ENCODE results near the gene NTNG2. TPM values are rescaled to one million over a fixed set of nuclear protein-coding genes. Genes with fewer than 3 reads are reported as not detected.

NTNG2 gene
- total RNA-seq, 1 donor from 2014 or later, result 2.4 TPM

DNA sequence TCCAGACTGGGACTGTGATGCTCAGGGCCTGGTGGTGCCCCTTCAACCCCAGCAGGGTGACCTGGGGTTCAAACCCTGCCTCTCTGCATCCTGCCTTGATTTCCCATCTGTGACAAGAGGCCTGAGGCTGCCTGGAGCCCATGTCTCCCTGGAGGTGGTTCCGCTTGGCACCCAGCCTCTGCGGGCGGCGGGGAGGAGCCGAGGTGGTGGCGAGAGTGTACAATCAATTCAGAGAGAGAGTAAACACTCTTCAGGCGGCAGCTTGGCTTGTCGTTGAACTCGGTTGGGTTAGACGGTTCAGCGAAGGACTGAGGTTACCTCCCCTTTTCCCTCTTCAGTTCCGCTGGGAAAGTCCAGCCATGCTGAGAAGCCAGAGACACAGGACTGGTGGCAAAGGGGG is 39.3 kb downstream of the NTNG2 start:
- H3K27ac Mint-ChIP-seq, result no peak overlapping the region
- H3K9me3 Mint-ChIP-seq (ENCODE audit: low read depth), result peaks cover 8% of the 10 kb centered on the region

GRCh38 chr9:132201780-132202703 is 40.2 kb downstream of the NTNG2 start:
- peaks cover 8% of the 10 kb centered on the region for H3K9me3 Mint-ChIP-seq (ENCODE audit: low read depth)
- H3K27me3 Mint-ChIP-seq, result peaks cover 23% of the 10 kb centered on the region

More for the DNA sequence above, 39.3 kb downstream of the NTNG2 start:
- no peaks in the 10 kb centered on the region for H3K36me3 Mint-ChIP-seq (ENCODE audit: insufficient read depth)
- no peak for DNase-seq (ENCODE audit: low spot score, unreplicated experiment)
- peaks cover 23% of the 10 kb centered on the region for H3K27me3 Mint-ChIP-seq
- H3K4me3 Mint-ChIP-seq (ENCODE audit: low read depth), result no peak overlapping the region
- TF ChIP-seq, protein P1, sequence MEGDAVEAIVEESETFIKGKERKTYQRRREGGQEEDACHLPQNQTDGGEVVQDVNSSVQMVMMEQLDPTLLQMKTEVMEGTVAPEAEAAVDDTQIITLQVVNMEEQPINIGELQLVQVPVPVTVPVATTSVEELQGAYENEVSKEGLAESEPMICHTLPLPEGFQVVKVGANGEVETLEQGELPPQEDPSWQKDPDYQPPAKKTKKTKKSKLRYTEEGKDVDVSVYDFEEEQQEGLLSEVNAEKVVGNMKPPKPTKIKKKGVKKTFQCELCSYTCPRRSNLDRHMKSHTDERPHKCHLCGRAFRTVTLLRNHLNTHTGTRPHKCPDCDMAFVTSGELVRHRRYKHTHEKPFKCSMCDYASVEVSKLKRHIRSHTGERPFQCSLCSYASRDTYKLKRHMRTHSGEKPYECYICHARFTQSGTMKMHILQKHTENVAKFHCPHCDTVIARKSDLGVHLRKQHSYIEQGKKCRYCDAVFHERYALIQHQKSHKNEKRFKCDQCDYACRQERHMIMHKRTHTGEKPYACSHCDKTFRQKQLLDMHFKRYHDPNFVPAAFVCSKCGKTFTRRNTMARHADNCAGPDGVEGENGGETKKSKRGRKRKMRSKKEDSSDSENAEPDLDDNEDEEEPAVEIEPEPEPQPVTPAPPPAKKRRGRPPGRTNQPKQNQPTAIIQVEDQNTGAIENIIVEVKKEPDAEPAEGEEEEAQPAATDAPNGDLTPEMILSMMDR (IDR thresholded peaks at IDR 0.05; ENCODE audit: unreplicated experiment), result no peak
- H3K4me1 Mint-ChIP-seq (ENCODE audit: low read depth), result no peaks in the 10 kb centered on the region

GRCh38 chr9:132204883-132205282 is 43.0 kb downstream of the NTNG2 start:
- DNase-seq (ENCODE audit: low spot score, unreplicated experiment), result no peak
- Mint-ChIP-seq H3K4me1 (ENCODE audit: low read depth) (no peaks in the 10 kb centered on the region), H3K27me3 (peaks cover 28% of the 10 kb centered on the region), H3K27ac (no peak overlapping the region), H3K4me3 (ENCODE audit: low read depth) (no peak overlapping the region), H3K36me3 (ENCODE audit: insufficient read depth) (no peaks in the 10 kb centered on the region), H3K9me3 (ENCODE audit: low read depth) (peaks cover 8% of the 10 kb centered on the region)
- TF ChIP-seq, protein P1 (IDR thresholded peaks at IDR 0.05; ENCODE audit: unreplicated experiment), result no peak

More at GRCh38 chr9:132201780-132202703, 40.2 kb downstream of the NTNG2 start:
- Mint-ChIP-seq H3K4me1 (ENCODE audit: low read depth) (no peaks in the 10 kb centered on the region), H3K36me3 (ENCODE audit: insufficient read depth) (no peaks in the 10 kb centered on the region), H3K27ac (no peak overlapping the region), H3K4me3 (ENCODE audit: low read depth) (no peak overlapping the region)
- TF ChIP-seq, protein P1 (IDR thresholded peaks at IDR 0.05; ENCODE audit: unreplicated experiment), result no peak
- no peak for DNase-seq (ENCODE audit: low spot score, unreplicated experiment)

DNA sequence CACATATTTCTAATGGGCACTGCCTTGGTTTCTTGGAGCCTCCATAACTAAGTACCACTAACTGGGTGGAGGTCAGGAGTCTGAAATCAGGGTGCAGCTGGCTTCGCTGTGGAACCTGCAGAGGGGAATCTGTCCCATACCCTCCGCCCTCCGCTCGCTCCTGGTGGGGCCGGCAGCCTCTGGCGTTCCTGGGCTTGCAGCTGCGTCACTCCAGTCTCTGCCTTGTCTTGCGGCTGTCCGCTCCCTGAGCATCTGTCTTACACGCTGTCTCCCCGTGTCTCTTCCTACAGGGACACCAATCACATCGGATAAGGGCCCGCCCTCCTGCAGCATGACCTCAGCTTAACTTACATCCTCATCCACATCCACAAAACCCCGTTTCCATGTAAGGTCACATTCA is 45.4 kb downstream of the NTNG2 start:
- H3K9me3 Mint-ChIP-seq (ENCODE audit: low read depth), result peaks cover 8% of the 10 kb centered on the region
- TF ChIP-seq, protein P1 (IDR thresholded peaks at IDR 0.05; ENCODE audit: unreplicated experiment), result no peak
- no peaks in the 10 kb centered on the region for H3K4me1 Mint-ChIP-seq (ENCODE audit: low read depth)
- no peak overlapping the region for H3K27ac Mint-ChIP-seq
- DNase-seq (ENCODE audit: low spot score, unreplicated experiment), result no peak
- H3K4me3 Mint-ChIP-seq (ENCODE audit: low read depth), result no peak overlapping the region
- no peaks in the 10 kb centered on the region for H3K36me3 Mint-ChIP-seq (ENCODE audit: insufficient read depth)
- H3K27me3 Mint-ChIP-seq, result peaks cover 25% of the 10 kb centered on the region

GRCh38 chr9:132207839-132208615 is 46.2 kb downstream of the NTNG2 start:
- no peak for DNase-seq (ENCODE audit: low spot score, unreplicated experiment)
- Mint-ChIP-seq H3K27ac (no peak overlapping the region), H3K4me3 (ENCODE audit: low read depth) (no peak overlapping the region), H3K9me3 (ENCODE audit: low read depth) (peaks cover 8% of the 10 kb centered on the region), H3K27me3 (peaks cover 24% of the 10 kb centered on the region), H3K4me1 (ENCODE audit: low read depth) (no peaks in the 10 kb centered on the region), H3K36me3 (ENCODE audit: insufficient read depth) (no peaks in the 10 kb centered on the region)
- TF ChIP-seq, protein P1 (IDR thresholded peaks at IDR 0.05; ENCODE audit: unreplicated experiment), result no peak
